ENCODE results near the gene DNM2. TPM values are rescaled to one million over a fixed set of nuclear protein-coding genes. Genes with fewer than 3 reads are reported as not detected.

Gene DNM2
- total and polyA plus RNA-seq, 9 of the 15 experiments (the other 6 are each of a cell fraction or from before 2014, with no cell fraction given), result 2.2 to 161 (median 72.6) TPM

DNA sequence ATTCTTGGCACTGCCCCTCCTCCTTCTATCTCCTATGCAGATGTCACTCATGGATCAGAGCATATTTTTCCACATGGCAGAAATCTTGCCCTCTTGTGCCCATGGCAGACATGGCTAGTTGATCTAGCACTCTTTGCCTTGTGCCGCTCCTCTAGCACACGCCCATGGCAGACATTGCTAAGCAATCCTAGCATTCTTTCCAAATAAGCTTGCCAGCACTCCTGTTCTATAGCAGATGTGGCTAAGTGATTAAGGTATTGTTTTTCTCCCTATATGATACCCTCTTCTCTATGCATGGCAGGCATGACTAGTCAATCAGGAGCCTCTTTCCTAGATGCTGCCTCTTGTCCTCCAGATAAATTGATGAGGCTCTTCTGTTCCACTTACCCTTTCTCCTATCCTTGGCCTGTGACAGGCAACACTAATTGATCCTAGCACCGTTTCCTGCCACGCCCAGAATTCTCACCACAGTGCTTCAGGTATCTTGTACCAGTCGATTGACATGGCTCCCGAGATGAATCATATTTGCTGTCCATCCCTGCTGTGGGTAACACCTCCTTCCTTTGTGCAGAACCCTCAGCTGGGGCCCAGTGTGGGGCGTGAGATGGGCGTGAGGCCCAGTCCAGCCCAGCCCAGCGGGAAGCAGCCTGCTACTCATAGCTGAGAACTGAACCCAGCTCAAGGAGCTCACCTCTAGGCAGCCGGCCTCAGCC lies 91.2 kb downstream of the DNM2 start (continued):
- TF ChIP-seq, protein P1, sequence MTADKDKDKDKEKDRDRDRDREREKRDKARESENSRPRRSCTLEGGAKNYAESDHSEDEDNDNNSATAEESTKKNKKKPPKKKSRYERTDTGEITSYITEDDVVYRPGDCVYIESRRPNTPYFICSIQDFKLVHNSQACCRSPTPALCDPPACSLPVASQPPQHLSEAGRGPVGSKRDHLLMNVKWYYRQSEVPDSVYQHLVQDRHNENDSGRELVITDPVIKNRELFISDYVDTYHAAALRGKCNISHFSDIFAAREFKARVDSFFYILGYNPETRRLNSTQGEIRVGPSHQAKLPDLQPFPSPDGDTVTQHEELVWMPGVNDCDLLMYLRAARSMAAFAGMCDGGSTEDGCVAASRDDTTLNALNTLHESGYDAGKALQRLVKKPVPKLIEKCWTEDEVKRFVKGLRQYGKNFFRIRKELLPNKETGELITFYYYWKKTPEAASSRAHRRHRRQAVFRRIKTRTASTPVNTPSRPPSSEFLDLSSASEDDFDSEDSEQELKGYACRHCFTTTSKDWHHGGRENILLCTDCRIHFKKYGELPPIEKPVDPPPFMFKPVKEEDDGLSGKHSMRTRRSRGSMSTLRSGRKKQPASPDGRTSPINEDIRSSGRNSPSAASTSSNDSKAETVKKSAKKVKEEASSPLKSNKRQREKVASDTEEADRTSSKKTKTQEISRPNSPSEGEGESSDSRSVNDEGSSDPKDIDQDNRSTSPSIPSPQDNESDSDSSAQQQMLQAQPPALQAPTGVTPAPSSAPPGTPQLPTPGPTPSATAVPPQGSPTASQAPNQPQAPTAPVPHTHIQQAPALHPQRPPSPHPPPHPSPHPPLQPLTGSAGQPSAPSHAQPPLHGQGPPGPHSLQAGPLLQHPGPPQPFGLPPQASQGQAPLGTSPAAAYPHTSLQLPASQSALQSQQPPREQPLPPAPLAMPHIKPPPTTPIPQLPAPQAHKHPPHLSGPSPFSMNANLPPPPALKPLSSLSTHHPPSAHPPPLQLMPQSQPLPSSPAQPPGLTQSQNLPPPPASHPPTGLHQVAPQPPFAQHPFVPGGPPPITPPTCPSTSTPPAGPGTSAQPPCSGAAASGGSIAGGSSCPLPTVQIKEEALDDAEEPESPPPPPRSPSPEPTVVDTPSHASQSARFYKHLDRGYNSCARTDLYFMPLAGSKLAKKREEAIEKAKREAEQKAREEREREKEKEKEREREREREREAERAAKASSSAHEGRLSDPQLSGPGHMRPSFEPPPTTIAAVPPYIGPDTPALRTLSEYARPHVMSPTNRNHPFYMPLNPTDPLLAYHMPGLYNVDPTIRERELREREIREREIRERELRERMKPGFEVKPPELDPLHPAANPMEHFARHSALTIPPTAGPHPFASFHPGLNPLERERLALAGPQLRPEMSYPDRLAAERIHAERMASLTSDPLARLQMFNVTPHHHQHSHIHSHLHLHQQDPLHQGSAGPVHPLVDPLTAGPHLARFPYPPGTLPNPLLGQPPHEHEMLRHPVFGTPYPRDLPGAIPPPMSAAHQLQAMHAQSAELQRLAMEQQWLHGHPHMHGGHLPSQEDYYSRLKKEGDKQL (CRISPR knock-in tag; IDR thresholded peaks at IDR 0.05; ENCODE audit: borderline replicate concordance), result no peak
- TF ChIP-seq ATF3 (IDR thresholded peaks at IDR 0.05), result 0 out of 2 replicates have a peak, but pooled peaks have one; percentile 20
- no peak for TF ChIP-seq ATF3 (CRISPR knock-in tag; conservative IDR thresholded peaks at IDR 0.05)
- no peak for TF ChIP-seq BDP1 (IDR thresholded peaks at IDR 0.05; ENCODE audit: insufficient read depth, insufficient read length)
- TF ChIP-seq REST (IDR thresholded peaks at IDR 0.05; ENCODE audit: borderline replicate concordance), result peak; percentile 62
- TF ChIP-seq REST (CRISPR knock-in tag; IDR thresholded peaks at IDR 0.05; ENCODE audit: low read depth), result no peak
- TF ChIP-seq SMARCB1 (IDR thresholded peaks at IDR 0.05; ENCODE audit: insufficient read length, low read depth), result no peak
- TF ChIP-seq VEZF1 (CRISPR knock-in tag; IDR thresholded peaks at IDR 0.05), result no peak
